Activated CD4-positive, alpha-beta T cell treated with anti-CD3 and anti-CD28 coated beads for 24 hours (primary cell): ENCODE data around the gene THSD7B.
"Not testable (repeated sequence)": the region's sequence is repeated elsewhere in the genome, so short reads cannot be mapped to it uniquely, and the experiment has no call there.

Experiments
- DNase-seq, 2 donors: peaks; one replicate each; pipeline ENCODE4 v3.0.0-alpha.2; 2020; ENCODE audit warnings: low read depth in 2 of 2

Gene THSD7B

GRCh38 chr2:137525641-137526190 is 760.4 kb downstream of the THSD7B start:
- DNase-seq, result no peak

DNA sequence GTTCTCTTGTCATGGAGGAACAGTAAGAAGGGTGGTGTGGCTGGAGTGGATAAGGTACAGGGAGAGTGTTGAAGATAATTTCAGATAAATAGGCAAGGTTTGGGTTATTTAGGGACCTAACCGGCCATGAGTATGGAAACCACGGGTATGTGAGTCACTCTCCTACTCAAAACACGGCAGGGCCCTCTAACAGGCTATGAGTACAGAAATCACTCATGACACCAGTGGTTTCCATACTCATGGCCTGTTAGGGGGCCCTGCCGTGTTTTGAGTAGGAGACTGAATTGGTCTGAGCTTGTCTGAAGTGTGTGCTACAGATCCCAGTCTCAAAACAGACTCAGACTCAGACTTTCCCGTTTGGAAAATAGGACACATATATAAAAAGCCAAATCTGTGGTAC is 770.6 kb downstream of the THSD7B start:
- DNase-seq, result no peak

GRCh38 chr2:137539336-137539735 is 774.0 kb downstream of the THSD7B start:
- no peak for DNase-seq

GRCh38 chr2:137547842-137548241 is 782.5 kb downstream of the THSD7B start:
- DNase-seq, result no peak

GRCh38 chr2:137566387-137566786 is 801.0 kb downstream of the THSD7B start:
- no peak for DNase-seq

DNA sequence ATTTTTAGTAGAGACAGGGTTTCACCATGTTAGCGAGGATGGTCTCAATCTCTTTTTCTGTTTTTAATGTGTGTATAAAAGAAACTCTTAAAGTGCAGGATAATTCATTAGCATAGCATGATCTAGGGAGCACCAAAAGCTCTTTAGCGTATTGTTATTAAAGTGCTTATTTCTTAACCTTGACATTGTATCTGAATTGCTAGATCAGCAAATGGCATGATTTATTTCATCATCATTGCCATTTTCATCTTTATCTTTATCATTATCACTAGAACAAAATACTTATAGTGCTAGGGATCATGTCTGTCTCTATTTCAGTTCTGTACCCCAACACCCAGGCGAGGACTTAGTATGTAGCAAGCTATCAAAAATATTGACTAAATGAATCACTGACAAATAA is 805.1 kb downstream of the THSD7B start:
- no peak for DNase-seq

GRCh38 chr2:137587834-137588233 is 822.5 kb downstream of the THSD7B start:
- not testable (repeated sequence) for DNase-seq

- not testable (repeated sequence) for DNase-seq
These were observed 823.2 kb downstream of the THSD7B start for GRCh38 chr2:137588578-137588977.

GRCh38 chr2:137590102-137590501 is 824.8 kb downstream of the THSD7B start:
- DNase-seq, result no peak

- DNase-seq, result no peak
These were observed 842.5 kb downstream of the THSD7B start for GRCh38 chr2:137607722-137608318.

GRCh38 chr2:137638932-137639331 is 873.6 kb downstream of the THSD7B start:
- DNase-seq, result no peak

GRCh38 chr2:137644731-137645130 is 879.4 kb downstream of the THSD7B start:
- DNase-seq, result no peak

- no peak for DNase-seq
These were observed 888.7 kb downstream of the THSD7B start for GRCh38 chr2:137654046-137654445.

GRCh38 chr2:137655814-137656213 is 890.5 kb downstream of the THSD7B start:
- DNase-seq, result no peak

DNA sequence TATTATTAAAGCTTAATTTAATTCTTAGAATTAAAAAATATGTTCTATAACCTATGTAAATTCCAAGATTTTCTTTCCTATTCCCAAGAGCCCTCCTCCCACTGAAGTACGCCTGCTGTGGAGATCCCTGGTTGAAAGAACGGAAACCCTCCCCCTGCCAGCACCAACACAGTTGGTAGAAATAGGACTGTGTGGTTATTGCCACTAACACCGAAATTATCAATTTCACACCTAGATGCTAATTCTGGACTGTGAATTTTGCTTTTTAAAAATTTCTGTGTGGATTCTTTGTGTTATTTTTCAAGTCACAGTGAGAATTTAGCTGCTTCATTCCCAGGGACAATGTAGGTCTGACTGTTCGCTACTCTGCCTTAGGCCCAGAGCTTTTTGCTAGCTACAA is 893.1 kb downstream of the THSD7B start:
- DNase-seq, result no peak

DNA sequence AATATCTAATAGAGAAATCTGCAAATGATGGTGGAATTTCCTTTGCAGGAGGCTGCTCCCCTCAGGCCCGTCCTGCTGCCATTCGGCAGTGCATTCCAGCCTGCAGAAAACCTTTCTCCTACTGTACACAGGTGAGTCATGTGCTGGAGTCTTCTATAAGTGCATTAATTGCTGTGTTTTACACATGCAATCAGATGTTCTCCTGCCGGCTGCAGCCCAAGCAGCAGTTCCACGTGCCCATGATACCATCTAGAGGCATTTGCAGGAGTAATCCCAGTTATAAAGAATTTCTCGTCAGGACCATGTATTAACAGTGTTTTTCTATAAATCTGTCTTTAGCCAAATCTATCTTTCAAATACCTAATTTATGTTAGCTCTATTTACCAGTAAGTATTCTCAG is 894.3 kb downstream of the THSD7B start:
- no peak for DNase-seq

DNA sequence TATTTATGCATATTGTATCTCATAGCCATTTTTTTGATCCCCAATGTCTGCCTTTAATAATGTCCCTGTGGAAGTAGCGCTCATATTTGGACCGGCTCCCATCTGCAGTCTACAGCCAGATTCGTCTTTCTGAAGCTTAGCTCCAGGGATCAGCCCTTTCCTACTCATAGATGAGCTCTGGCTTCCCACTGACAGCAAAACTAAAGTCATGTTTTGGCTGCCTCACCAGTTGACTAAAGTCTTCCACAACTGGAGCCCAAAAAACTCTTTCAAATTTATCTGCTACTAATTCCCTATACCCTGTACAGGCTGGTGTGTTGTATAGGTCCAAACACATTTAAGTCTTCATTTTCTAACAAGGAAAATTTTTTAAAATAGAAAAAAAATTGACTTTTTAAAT is 904.8 kb downstream of the THSD7B start:
- no peak for DNase-seq

DNA sequence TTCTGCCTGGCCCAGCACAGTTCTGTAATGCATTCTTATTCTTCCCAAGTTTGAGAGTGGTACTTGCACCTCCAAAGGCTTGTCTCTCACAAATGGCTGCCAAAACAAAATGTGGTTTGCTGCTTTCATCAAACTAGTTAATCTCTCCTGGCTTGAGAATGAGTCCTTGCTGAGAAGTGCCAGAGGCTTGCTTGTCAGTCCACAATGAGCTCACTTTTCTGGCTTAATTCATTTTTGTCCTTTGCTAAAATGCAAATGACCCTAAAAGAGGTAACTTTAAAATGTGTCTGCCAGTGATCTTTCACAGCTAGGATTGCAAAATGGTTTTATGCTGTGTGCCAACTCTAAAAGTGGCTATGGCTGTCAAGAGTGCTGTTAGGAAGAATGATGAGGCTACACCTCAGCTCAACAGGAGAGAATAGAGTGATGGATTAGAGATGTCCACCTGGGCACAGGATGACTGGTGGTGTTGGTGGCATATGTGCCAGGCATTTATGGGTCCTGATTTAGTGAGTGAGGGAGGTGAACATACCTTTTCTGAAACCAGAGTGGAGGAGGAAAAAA is 907.7 kb downstream of the THSD7B start:
- no peak for DNase-seq

- DNase-seq, result no peak
These were observed 909.6 kb downstream of the THSD7B start for GRCh38 chr2:137674991-137675390.

DNA sequence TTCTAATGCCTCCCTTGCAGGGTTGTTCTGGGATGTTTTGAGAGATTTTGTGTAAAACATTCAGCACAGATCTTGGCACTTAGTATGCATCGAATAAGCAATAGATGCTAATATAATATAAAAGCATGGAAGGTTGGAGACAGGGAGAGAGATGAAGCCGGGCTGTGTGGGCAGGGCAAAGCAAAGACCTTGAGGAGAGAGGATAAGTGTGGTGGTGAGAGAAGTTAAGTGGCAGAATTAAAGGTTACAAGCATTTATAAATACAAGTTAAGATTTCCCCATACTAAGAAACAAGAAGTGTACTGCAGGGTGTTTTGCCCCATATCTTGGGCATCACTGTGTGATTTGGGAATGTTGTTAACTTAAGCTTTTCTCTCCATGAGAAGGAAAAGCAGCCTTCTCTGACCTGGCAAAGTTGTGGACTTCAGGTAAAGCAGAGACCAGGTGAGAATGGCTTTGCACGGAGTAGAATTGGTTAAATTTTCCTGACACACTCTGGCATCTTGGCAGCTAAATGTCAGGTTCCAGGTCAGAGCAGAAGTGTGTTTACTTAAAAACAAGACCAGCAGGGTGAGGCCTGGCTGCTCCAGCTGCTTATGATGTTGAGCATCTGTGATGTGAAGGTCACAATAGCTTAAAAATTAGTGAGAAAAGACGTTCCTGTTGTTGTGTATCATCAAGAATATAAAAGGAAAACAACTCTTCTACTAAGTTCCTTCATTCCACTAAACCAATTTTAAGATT is 910.4 kb downstream of the THSD7B start:
- DNase-seq, result no peak

- DNase-seq, result no peak
These were observed 911.0 kb downstream of the THSD7B start for GRCh38 chr2:137676346-137676745.

- DNase-seq, result no peak
These were observed 912.1 kb downstream of the THSD7B start for GRCh38 chr2:137677466-137677865.

- no peak for DNase-seq
These were observed 924.2 kb downstream of the THSD7B start for GRCh38 chr2:137689549-137689948.
